NB4 (cell line): Measurements from ENCODE around the gene ZFYVE27.

ENCODE experiments used
- MYC ChIP-seq: IDR thresholded peaks from 2 replicates; pipeline ENCODE4 v1.6.1; 2011; ENCODE audit warnings: low read depth, low read length
- POLR2A ChIP-seq: IDR thresholded peaks from 2 replicates; pipeline ENCODE4 v1.6.1; 2011; ENCODE audit warnings: mild to moderate bottlenecking; ENCODE audit not compliant: insufficient read length; ENCODE audit errors: extremely low read depth
- TF ChIP-seq, protein P1 (sequence below): IDR thresholded peaks from one replicate; pipeline ENCODE4 v1.5.1; 2012; ENCODE audit warnings: low read depth, low read length
- TF ChIP-seq, protein P2 (sequence below): IDR thresholded peaks from 2 replicates; pipeline ENCODE4 v1.6.1; 2011; ENCODE audit warnings: low read depth, low read length

DNA sequence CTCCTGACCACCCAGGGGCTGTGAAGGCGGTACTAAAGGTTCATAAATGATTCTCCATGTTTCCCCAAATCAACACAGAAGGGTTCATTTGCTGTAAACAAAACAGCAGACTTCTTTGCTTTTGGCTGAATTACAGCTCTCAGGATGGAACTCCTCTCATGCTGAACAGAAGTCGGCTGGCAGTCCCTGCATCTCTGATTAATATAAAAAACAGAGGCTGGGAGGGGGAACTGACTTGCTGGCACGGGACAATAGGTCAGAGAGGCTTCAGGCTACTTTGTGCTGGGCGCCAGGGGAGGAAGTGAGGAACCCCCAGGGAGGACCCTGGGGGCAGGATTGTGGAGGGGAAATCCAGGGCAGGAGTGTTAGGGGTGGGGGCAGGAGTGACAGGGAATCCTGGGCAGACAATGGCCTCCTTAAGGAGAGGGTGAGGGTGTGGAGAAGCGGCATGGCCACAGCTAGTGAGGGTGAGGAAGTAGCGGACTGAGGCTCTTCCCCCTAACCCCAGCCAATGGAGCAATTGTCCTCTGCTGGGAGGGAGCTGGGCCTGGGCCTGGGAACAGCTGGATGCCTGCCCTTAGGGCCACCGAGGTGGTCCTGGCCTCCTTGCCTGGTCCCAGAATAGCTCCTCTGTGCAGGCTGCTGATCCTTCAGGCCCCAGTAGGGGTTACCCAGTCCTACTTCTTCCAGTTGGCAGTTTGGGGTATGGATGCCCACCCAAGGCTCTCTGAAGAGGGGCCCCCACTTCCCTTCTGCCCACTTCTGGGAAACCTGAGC lies 44.1 kb downstream of the ZFYVE27 start:
- TF ChIP-seq POLR2A (no peak), MYC (no peak)
- TF ChIP-seq, protein P1, sequence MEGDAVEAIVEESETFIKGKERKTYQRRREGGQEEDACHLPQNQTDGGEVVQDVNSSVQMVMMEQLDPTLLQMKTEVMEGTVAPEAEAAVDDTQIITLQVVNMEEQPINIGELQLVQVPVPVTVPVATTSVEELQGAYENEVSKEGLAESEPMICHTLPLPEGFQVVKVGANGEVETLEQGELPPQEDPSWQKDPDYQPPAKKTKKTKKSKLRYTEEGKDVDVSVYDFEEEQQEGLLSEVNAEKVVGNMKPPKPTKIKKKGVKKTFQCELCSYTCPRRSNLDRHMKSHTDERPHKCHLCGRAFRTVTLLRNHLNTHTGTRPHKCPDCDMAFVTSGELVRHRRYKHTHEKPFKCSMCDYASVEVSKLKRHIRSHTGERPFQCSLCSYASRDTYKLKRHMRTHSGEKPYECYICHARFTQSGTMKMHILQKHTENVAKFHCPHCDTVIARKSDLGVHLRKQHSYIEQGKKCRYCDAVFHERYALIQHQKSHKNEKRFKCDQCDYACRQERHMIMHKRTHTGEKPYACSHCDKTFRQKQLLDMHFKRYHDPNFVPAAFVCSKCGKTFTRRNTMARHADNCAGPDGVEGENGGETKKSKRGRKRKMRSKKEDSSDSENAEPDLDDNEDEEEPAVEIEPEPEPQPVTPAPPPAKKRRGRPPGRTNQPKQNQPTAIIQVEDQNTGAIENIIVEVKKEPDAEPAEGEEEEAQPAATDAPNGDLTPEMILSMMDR = no peak
- TF ChIP-seq, protein P2, sequence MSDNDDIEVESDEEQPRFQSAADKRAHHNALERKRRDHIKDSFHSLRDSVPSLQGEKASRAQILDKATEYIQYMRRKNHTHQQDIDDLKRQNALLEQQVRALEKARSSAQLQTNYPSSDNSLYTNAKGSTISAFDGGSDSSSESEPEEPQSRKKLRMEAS = no peak
